H1 (cell line): ENCODE measurements around the gene STIM1. TPM values are rescaled to one million over a fixed set of nuclear protein-coding genes. Genes with fewer than 3 reads are reported as not detected.

ENCODE experiments used
- CTCF ChIA-PET: fragments of 300-600 bp; sonication (Branson Sonifier 250); formaldehyde crosslinking; loops from one replicate; lab custom pipeline; 2021; ENCODE audit not compliant: partially characterized antibody; lab: Charles Lee
- POLR2A ChIA-PET: fragments of 300-600 bp; sonication (Branson Sonifier 250); formaldehyde crosslinking; loops from one replicate; lab custom pipeline; 2021; ENCODE audit warnings: inconsistent platforms; ENCODE audit not compliant: partially characterized antibody; lab: Charles Lee
- DNase-seq, 2 experiments: peaks; one replicate each; pipeline versions ENCODE4 v3.0.0 to v3.0.0-alpha.2; 2010 to 2022; ENCODE audit warnings: low spot score in 2 of 2, low read depth in 1 of 2, mixed read lengths in 1 of 2
- FAIRE-seq: peaks from 2 replicates; lab custom pipeline; 2011; peaks lifted over from hg19 to GRCh38; lab: Jason Lieb, UNC
- H2AFZ ChIP-seq: 2 replicates; pipeline ENCODE4 v1.8.1; 2012; ENCODE audit warnings: low read length, inconsistent platforms
- H2AK5ac ChIP-seq: 2 replicates; pipeline ENCODE4 v1.6.1; 2013; ENCODE audit warnings: low read depth, low read length
- H2BK120ac ChIP-seq: replicated peaks from 2 replicates; pipeline ENCODE3; 2013; ENCODE audit warnings: low read depth, low read length, inconsistent platforms
- H2BK12ac ChIP-seq: 2 replicates; pipeline ENCODE4 v1.6.1; 2013; ENCODE audit warnings: low read depth, low read length
- H2BK15ac ChIP-seq: 2 replicates; pipeline ENCODE4 v1.6.1; 2013; ENCODE audit warnings: low read length
- H2BK20ac ChIP-seq: 2 replicates; pipeline ENCODE4 v1.6.1; 2013; ENCODE audit warnings: low read length
- H2BK5ac ChIP-seq: 2 replicates; pipeline ENCODE4 v1.6.1; 2013; ENCODE audit warnings: low read depth, low read length
- H3K14ac ChIP-seq: 2 replicates; pipeline ENCODE4 v1.6.1; 2013; ENCODE audit warnings: inconsistent platforms; ENCODE audit not compliant: insufficient read length
- H3K18ac ChIP-seq: 2 replicates; pipeline ENCODE4 v1.6.1; 2013; ENCODE audit warnings: low read length; ENCODE audit errors: extremely low read depth
- H3K23ac ChIP-seq: 2 replicates; pipeline ENCODE4 v1.6.1; 2013; ENCODE audit warnings: inconsistent platforms; ENCODE audit not compliant: insufficient read length
- H3K23me2 ChIP-seq: 2 replicates; pipeline ENCODE4 v1.6.1; 2013; ENCODE audit warnings: low read depth, low read length
- H3K27ac ChIP-seq: 2 replicates; pipeline ENCODE4 v1.6.1; 2011; ENCODE audit warnings: low read depth, low read length, inconsistent platforms
- H3K27me3 ChIP-seq, 4 experiments: replicated peaks in 1 of 4; 1 replicate in 1 of 4; 2 replicates in 3 of 4; pipeline versions ENCODE4 v1.6.1 to v1.8.1; 2011 to 2013; ENCODE audit warnings: low read length in 3 of 4, mild to moderate bottlenecking in 3 of 4, inconsistent platforms in 2 of 4, mixed read lengths in 2 of 4, moderate library complexity in 1 of 4; ENCODE audit not compliant: control insufficient read depth in 3 of 4, insufficient read depth in 3 of 4; ENCODE audit errors: extremely low read depth in 1 of 4
- H3K36me3 ChIP-seq, 4 experiments: 2 replicates each; pipeline versions ENCODE4 v1.6.1 to v1.8.1; 2011 to 2013; ENCODE audit warnings: mild to moderate bottlenecking in 4 of 4, low read length in 3 of 4, moderate library complexity in 2 of 4, control low read depth in 1 of 4, inconsistent platforms in 1 of 4; ENCODE audit not compliant: insufficient read depth in 4 of 4, control insufficient read depth in 2 of 4
- H3K4ac ChIP-seq: replicated peaks from 2 replicates; pipeline ENCODE3; 2013; ENCODE audit warnings: low read length, low read depth, mixed read lengths, inconsistent platforms; ENCODE audit not compliant: insufficient read length
- H3K4me1 ChIP-seq, 4 experiments: replicated peaks in 1 of 4; 1 replicate in 1 of 4; 2 replicates in 3 of 4; pipeline versions ENCODE4 v1.6.1 to v1.8.1; 2011 to 2013; ENCODE audit warnings: low read length in 3 of 4, inconsistent platforms in 2 of 4, mixed read lengths in 1 of 4; ENCODE audit not compliant: insufficient read depth in 4 of 4, control insufficient read depth in 3 of 4
- H3K4me2 ChIP-seq, 2 experiments: 2 replicates each; pipeline versions ENCODE4 v1.6.1 to v1.8.1; 2011 to 2013; ENCODE audit warnings: low read depth in 2 of 2, low read length in 2 of 2, control low read depth in 1 of 2, inconsistent platforms in 1 of 2, mild to moderate bottlenecking in 1 of 2; ENCODE audit not compliant: insufficient read depth in 1 of 2
- H3K4me3 ChIP-seq, 4 experiments: fragments of 200-600, 300-600 bp in 1 of 4; sonication (generic), shearing (Covaris generic), sonication (Bioruptor Twin) in 1 of 4; 2 replicates each; pipeline versions ENCODE4 v1.5.1 to v1.8.1; 2011 to 2016; ENCODE audit warnings: low read length in 4 of 4, low read depth in 3 of 4, control low read depth in 2 of 4, inconsistent platforms in 2 of 4, mild to moderate bottlenecking in 2 of 4, mixed read lengths in 1 of 4, moderate library complexity in 1 of 4; ENCODE audit not compliant: insufficient read depth in 2 of 4; ENCODE audit errors: extremely low read depth in 1 of 4
- H3K56ac ChIP-seq: replicated peaks from 2 replicates; pipeline ENCODE3; 2013; ENCODE audit warnings: low read depth, mild to moderate bottlenecking, mixed read lengths, low read length, inconsistent platforms; ENCODE audit not compliant: insufficient read length
- H3K79me1 ChIP-seq: 2 replicates; pipeline ENCODE4 v1.6.1; 2013; ENCODE audit warnings: low read depth, low read length, control low read depth
- H3K79me2 ChIP-seq, 2 experiments: 2 replicates each; pipeline versions ENCODE4 v1.6.1 to v1.8.1; 2012 to 2013; ENCODE audit warnings: low read length in 2 of 2, mild to moderate bottlenecking in 2 of 2, inconsistent platforms in 1 of 2; ENCODE audit not compliant: insufficient read depth in 2 of 2, control insufficient read depth in 1 of 2
- H3K9ac ChIP-seq, 4 experiments: replicated peaks in 1 of 4; 1 replicate in 1 of 4; 2 replicates in 3 of 4; pipeline versions ENCODE4 v1.6.1 to v1.8.1; 2011 to 2013; ENCODE audit warnings: low read depth in 3 of 4, low read length in 3 of 4, control low read depth in 2 of 4, mild to moderate bottlenecking in 2 of 4, moderate library complexity in 2 of 4, inconsistent platforms in 1 of 4; ENCODE audit errors: extremely low read depth in 1 of 4
- H3K9me3 ChIP-seq, 2 experiments: 2 replicates each; pipeline versions ENCODE4 v1.6.1 to v1.8.1; 2012 to 2013; ENCODE audit warnings: mild to moderate bottlenecking in 2 of 2, moderate library complexity in 2 of 2, control low read depth in 1 of 2, inconsistent platforms in 1 of 2, low read depth in 1 of 2, low read length in 1 of 2, mixed read lengths in 1 of 2; ENCODE audit not compliant: insufficient read depth in 2 of 2
- H4K20me1 ChIP-seq, 2 experiments: replicated peaks in 1 of 2; 2 replicates each; pipeline versions ENCODE3 to v1.8.1; 2011 to 2013; ENCODE audit warnings: inconsistent platforms in 2 of 2, low read length in 2 of 2, mild to moderate bottlenecking in 1 of 2; ENCODE audit not compliant: insufficient read depth in 2 of 2, control insufficient read depth in 1 of 2
- H4K5ac ChIP-seq: 2 replicates; pipeline ENCODE4 v1.6.1; 2013; ENCODE audit warnings: low read length, low read depth, mixed read lengths, inconsistent platforms; ENCODE audit not compliant: insufficient read length
- H4K8ac ChIP-seq: 2 replicates; pipeline ENCODE4 v1.8.0; 2013; ENCODE audit warnings: mild to moderate bottlenecking, moderate library complexity, low read length, inconsistent platforms; ENCODE audit not compliant: insufficient read depth; ENCODE audit errors: extremely low read depth
- H4K91ac ChIP-seq: replicated peaks from 2 replicates; pipeline ENCODE3; 2013; ENCODE audit warnings: low read length, mixed read lengths, inconsistent platforms; ENCODE audit not compliant: insufficient read length
- BACH1 ChIP-seq: IDR thresholded peaks from 2 replicates; pipeline ENCODE4 v1.6.1; 2012; ENCODE audit warnings: low read length, improper control_type of control experiment
- CBX8 ChIP-seq: fragments of 300-800, 300-1000 bp; sonication (generic); IDR thresholded peaks from 2 replicates; pipeline ENCODE4 v1.7.1; 2016; ENCODE audit warnings: low read depth, low read length, borderline replicate concordance
- E2F6 ChIP-seq: IDR thresholded peaks from 2 replicates; pipeline ENCODE4 v1.6.1; 2012; ENCODE audit warnings: inconsistent platforms
- EGR1 ChIP-seq: IDR thresholded peaks from 2 replicates; pipeline ENCODE4 v1.6.1; 2011; ENCODE audit warnings: low read depth, low read length, borderline replicate concordance
- EP300 ChIP-seq, 2 experiments: IDR thresholded peaks; 1 replicate in 1 of 2; 2 replicates in 1 of 2; pipeline ENCODE4 v1.6.1; 2011 to 2012; ENCODE audit warnings: low read depth in 2 of 2, low read length in 2 of 2, mild to moderate bottlenecking in 2 of 2, borderline replicate concordance in 1 of 2, inconsistent platforms in 1 of 2, moderate library complexity in 1 of 2
- FOSL1 ChIP-seq: IDR thresholded peaks from 2 replicates; pipeline ENCODE4 v1.6.1; 2011; ENCODE audit warnings: mild to moderate bottlenecking, low read depth, low read length, moderate library complexity; ENCODE audit not compliant: insufficient read depth
- GABPA ChIP-seq: IDR thresholded peaks from 2 replicates; pipeline ENCODE4 v1.6.1; 2011; ENCODE audit warnings: mild to moderate bottlenecking, low read length, moderate library complexity, borderline replicate concordance; ENCODE audit not compliant: insufficient read depth
- JUN ChIP-seq: IDR thresholded peaks from 2 replicates; pipeline ENCODE4 v1.6.1; 2011; ENCODE audit warnings: low read depth, mild to moderate bottlenecking, improper control_type of control experiment, low read length
- KDM5A ChIP-seq: fragments of 200-600 bp; IDR thresholded peaks from 2 replicates; pipeline ENCODE4 v1.7.1; 2012; ENCODE audit warnings: mild to moderate bottlenecking, low read length, inconsistent platforms, mixed read lengths
- NRF1 ChIP-seq: IDR thresholded peaks from 2 replicates; pipeline ENCODE4 v1.6.1; 2011; ENCODE audit warnings: mild to moderate bottlenecking, low read depth, low read length, improper control_type of control experiment
- SIX5 ChIP-seq: IDR thresholded peaks from 2 replicates; pipeline ENCODE4 v1.6.1; 2011; ENCODE audit warnings: mild to moderate bottlenecking, low read depth, low read length
- SP1 ChIP-seq: IDR thresholded peaks from 2 replicates; pipeline ENCODE4 v1.6.1; 2011; ENCODE audit warnings: low read depth, low read length
- TBP ChIP-seq: IDR thresholded peaks from 2 replicates; pipeline ENCODE4 v1.6.1; 2011; ENCODE audit warnings: low read depth, low read length, improper control_type of control experiment
- USF2 ChIP-seq: IDR thresholded peaks from 2 replicates; pipeline ENCODE4 v1.6.1; 2011; ENCODE audit warnings: low read length, improper control_type of control experiment
- WGBS, 2 experiments: shearing (Covaris generic) in 1 of 2; methylation state at CpG; one replicate each; pipeline versions ENCODE4 v1.1.6 to v1.1.7; 2013 to 2015; ENCODE audit warnings: low lambda C conversion rate in 2 of 2, mixed read lengths in 2 of 2, inconsistent platforms in 1 of 2, low coverage in 1 of 2, missing lambda C conversion rate in 1 of 2; ENCODE audit not compliant: insufficient replicate concordance in 2 of 2, insufficient coverage in 1 of 2, insufficient read length in 1 of 2; ENCODE audit errors: extremely low coverage in 1 of 2, missing lambda C conversion rate in 1 of 2; 5-methylcytosine and 5-hydroxymethylcytosine counted together
- polyA plus RNA-seq, 7 experiments: library from polyadenylated mRNA; depleted of rRNA in 3 of 7; stranded (reverse) in 5 of 7; unstranded in 2 of 7; fragments of >200 nt in 5 of 7; fragments of 200-250 nt in 2 of 7; gene quantifications; 1 replicate in 5 of 7; 2 replicates in 1 of 7; 4 replicates in 1 of 7; pipeline versions ENCODE4 v1.2.1 to v1.2.3, GENCODE V29; 2011 to 2013; ENCODE audit warnings: missing spikeins in 2 of 7, mixed read lengths in 2 of 7
- total RNA-seq: library from RNA; stranded (reverse); fragmentation: NEBNext Ultra II Directional; extraction: Animal tissue kit (Norgen Biotek cat#: 25700); gene quantifications from 2 replicates; pipeline ENCODE4 v1.2.1, GENCODE V29; 2021

Gene STIM1
- total and polyA plus RNA-seq, 2 of the 8 experiments (the other 6 are each of a cell fraction or from before 2014, with no cell fraction given) = 11.1 to 12.2 TPM

- H3K9ac ChIP-seq = no peak overlapping the region
- no peaks in the 10 kb centered on the region for H3K79me2 ChIP-seq
- H3K14ac ChIP-seq = no peak overlapping the region
- peaks cover 4 to 47% (median 30%) of the 10 kb centered on the region in 4 experiments for H3K36me3 ChIP-seq
- H3K23me2 ChIP-seq = no peaks in the 10 kb centered on the region
- CTCF ChIA-PET = no interaction called here
- DNase-seq (no peak), FAIRE-seq (no peak)
- WGBS, 2 experiments = 96% methylated on average over 3 of the region's 3 CpGs; no CpG with 5 or more reads in 1 of the 2 experiments
- POLR2A ChIA-PET = no interaction called here
- no peak overlapping the region for H3K18ac ChIP-seq
- no peak overlapping the region for H3K56ac ChIP-seq
- no peak overlapping the region for H3K4me3 ChIP-seq
- H3K4ac ChIP-seq = no peak overlapping the region
- no peak overlapping the region for H2AFZ ChIP-seq
- H4K91ac ChIP-seq = no peak overlapping the region
- H4K8ac ChIP-seq = no peak overlapping the region
- H3K23ac ChIP-seq = no peak overlapping the region
- H3K27me3 ChIP-seq = no peaks in the 10 kb centered on the region
- H3K27ac ChIP-seq = no peak overlapping the region
- H3K9me3 ChIP-seq = no peaks in the 10 kb centered on the region
- H2AK5ac ChIP-seq = no peak overlapping the region
- H3K79me1 ChIP-seq = no peaks in the 10 kb centered on the region
- no peaks in the 10 kb centered on the region for H3K4me1 ChIP-seq
- no peaks in the 10 kb centered on the region for H4K20me1 ChIP-seq
- H4K5ac ChIP-seq = no peak overlapping the region
- H3K4me2 ChIP-seq = no peak overlapping the region
- H2BK5ac ChIP-seq = no peak overlapping the region
- no peak overlapping the region for H2BK12ac ChIP-seq
- H2BK120ac ChIP-seq = no peak overlapping the region
- H2BK20ac ChIP-seq = no peak overlapping the region
- H2BK15ac ChIP-seq = no peak overlapping the region
- TF ChIP-seq GABPA (no peak), TBP (no peak), SIX5 (no peak), JUN (no peak), BACH1 (no peak), EP300 (IDR thresholded peaks at IDR 0.05; ENCODE audit: borderline replicate concordance in 1 of 2, low read depth in 2 of 2, low read length in 2 of 2) (no peak), KDM5A (no peak), EGR1 (no peak), FOSL1 (no peak), USF2 (no peak), SP1 (no peak), E2F6 (no peak), CBX8 (no peak), NRF1 (no peak)
Observed at GRCh38 chr11:4118107-4118506, 262.6 kb downstream of the STIM1 start.
